Muscle layer of colon (tissue), 2 donors: ENCODE measurements around the gene CD81.

Source experiments
- H3K27ac ChIP-seq: one replicate; pipeline ENCODE4 v1.7.0; 2013; ENCODE audit warnings: low read depth, mild to moderate bottlenecking, low read length, moderate library complexity
- H3K27me3 ChIP-seq, 2 donors: one replicate each; pipeline ENCODE4 v1.7.0; 2013; ENCODE audit warnings: low read length in 2 of 2, mild to moderate bottlenecking in 2 of 2; ENCODE audit not compliant: insufficient read depth in 2 of 2, control insufficient read depth in 1 of 2
- H3K36me3 ChIP-seq: one replicate; pipeline ENCODE4 v1.7.0; 2013; ENCODE audit warnings: mild to moderate bottlenecking, low read length; ENCODE audit not compliant: insufficient read depth
- H3K4me1 ChIP-seq: one replicate; pipeline ENCODE4 v1.7.0; 2013; ENCODE audit warnings: mild to moderate bottlenecking, low read length; ENCODE audit not compliant: insufficient read depth
- H3K4me3 ChIP-seq, 2 donors: one replicate each; pipeline ENCODE4 v1.7.0; 2013; ENCODE audit warnings: low read length in 2 of 2, low read depth in 1 of 2, mild to moderate bottlenecking in 1 of 2, moderate library complexity in 1 of 2
- H3K9ac ChIP-seq: one replicate; pipeline ENCODE4 v1.7.0; 2013; ENCODE audit warnings: low read length
- H3K9me3 ChIP-seq: one replicate; pipeline ENCODE4 v1.7.0; 2013; ENCODE audit warnings: mild to moderate bottlenecking, low read length
- donor health status: abdominal sarcoma.
- donor health status: Adenocarcinoma of cecum.

The CD81 gene

GRCh38 chr11:2402890-2403645 lies 26.0 kb downstream of the CD81 start:
- H3K36me3 ChIP-seq = peaks cover 23% of the 10 kb centered on the region
- no peak overlapping the region for H3K4me3 ChIP-seq
- H3K9ac ChIP-seq = no peak overlapping the region
- no peak overlapping the region for H3K27ac ChIP-seq
- no peaks in the 10 kb centered on the region for H3K27me3 ChIP-seq
- H3K4me1 ChIP-seq = peaks cover 25% of the 10 kb centered on the region
- no peaks in the 10 kb centered on the region for H3K9me3 ChIP-seq

GRCh38 chr11:2404735-2405196 lies 27.7 kb downstream of the CD81 start:
- H3K27ac ChIP-seq = no peak overlapping the region
- H3K9ac ChIP-seq = no peak overlapping the region
- H3K36me3 ChIP-seq = peaks cover 17% of the 10 kb centered on the region
- peaks cover 14% of the 10 kb centered on the region for H3K4me1 ChIP-seq
- no peaks in the 10 kb centered on the region for H3K9me3 ChIP-seq
- H3K4me3 ChIP-seq = no peak overlapping the region
- no peaks in the 10 kb centered on the region for H3K27me3 ChIP-seq

GRCh38 chr11:2406451-2406850 lies 29.3 kb downstream of the CD81 start:
- H3K4me3 ChIP-seq = no peak overlapping the region
- H3K9ac ChIP-seq = no peak overlapping the region
- peaks cover 17% of the 10 kb centered on the region for H3K36me3 ChIP-seq
- H3K4me1 ChIP-seq = peaks cover 10% of the 10 kb centered on the region
- no peaks in the 10 kb centered on the region for H3K9me3 ChIP-seq
- no peak overlapping the region for H3K27ac ChIP-seq
- no peaks in the 10 kb centered on the region for H3K27me3 ChIP-seq

- Histone ChIP-seq H3K9me3 (no peaks in the 10 kb centered on the region), H3K36me3 (peaks cover 17% of the 10 kb centered on the region), H3K27ac (no peak overlapping the region), H3K4me1 (peaks cover 5% of the 10 kb centered on the region), H3K27me3 (no peaks in the 10 kb centered on the region), H3K4me3 (no peak overlapping the region), H3K9ac (no peak overlapping the region)
Measured at GRCh38 chr11:2406878-2407410, 29.8 kb downstream of the CD81 start.

GRCh38 chr11:2408671-2409070 lies 31.6 kb downstream of the CD81 start:
- no peak overlapping the region for H3K27ac ChIP-seq
- H3K9ac ChIP-seq = no peak overlapping the region
- no peak overlapping the region for H3K4me3 ChIP-seq
- H3K9me3 ChIP-seq = no peaks in the 10 kb centered on the region
- peaks cover under 1% of the 10 kb centered on the region for H3K36me3 ChIP-seq
- no peaks in the 10 kb centered on the region for H3K4me1 ChIP-seq
- no peaks in the 10 kb centered on the region for H3K27me3 ChIP-seq

GRCh38 chr11:2409126-2409525 lies 32.0 kb downstream of the CD81 start:
- H3K4me3 ChIP-seq = no peak overlapping the region
- no peak overlapping the region for H3K9ac ChIP-seq
- H3K4me1 ChIP-seq = no peaks in the 10 kb centered on the region
- no peaks in the 10 kb centered on the region for H3K9me3 ChIP-seq
- H3K27ac ChIP-seq = no peak overlapping the region
- no peaks in the 10 kb centered on the region for H3K27me3 ChIP-seq
- H3K36me3 ChIP-seq = no peaks in the 10 kb centered on the region

GRCh38 chr11:2409611-2410468 lies 32.7 kb downstream of the CD81 start:
- H3K9me3 ChIP-seq = no peaks in the 10 kb centered on the region
- no peaks in the 10 kb centered on the region for H3K27me3 ChIP-seq
- no peaks in the 10 kb centered on the region for H3K36me3 ChIP-seq
- H3K4me3 ChIP-seq = no peak overlapping the region
- no peak overlapping the region for H3K9ac ChIP-seq
- H3K4me1 ChIP-seq = no peaks in the 10 kb centered on the region
- H3K27ac ChIP-seq = no peak overlapping the region

GRCh38 chr11:2410616-2411015 lies 33.5 kb downstream of the CD81 start:
- Histone ChIP-seq H3K36me3 (no peaks in the 10 kb centered on the region), H3K27ac (no peak overlapping the region), H3K27me3 (no peaks in the 10 kb centered on the region), H3K9me3 (no peaks in the 10 kb centered on the region), H3K4me1 (no peaks in the 10 kb centered on the region), H3K4me3 (no peak overlapping the region), H3K9ac (no peak overlapping the region)

- Histone ChIP-seq H3K9ac (no peak overlapping the region), H3K36me3 (no peaks in the 10 kb centered on the region), H3K27me3 (no peaks in the 10 kb centered on the region)
Measured at GRCh38 chr11:2411446-2412305, 34.6 kb downstream of the CD81 start.

GRCh38 chr11:2412323-2412722 lies 35.2 kb downstream of the CD81 start:
- Histone ChIP-seq H3K4me1 (no peaks in the 10 kb centered on the region), H3K9ac (no peak overlapping the region), H3K9me3 (no peaks in the 10 kb centered on the region), H3K36me3 (no peaks in the 10 kb centered on the region), H3K4me3 (no peak overlapping the region), H3K27me3 (no peaks in the 10 kb centered on the region), H3K27ac (no peak overlapping the region)

More at GRCh38 chr11:2411446-2412305, 34.6 kb downstream of the CD81 start:
- Histone ChIP-seq H3K4me1 (no peaks in the 10 kb centered on the region), H3K9me3 (no peaks in the 10 kb centered on the region), H3K27ac (no peak overlapping the region), H3K4me3 (no peak overlapping the region)
